Astrocyte of the cerebellum (primary cell): Measurements from ENCODE around the gene CSMD2.

Experiments used
- DNase-seq: peaks from one replicate; pipeline ENCODE4 v3.0.0-alpha.2; 2011; ENCODE audit warnings: low read depth
- H3K4me3 ChIP-seq: 2 replicates; pipeline ENCODE4 v1.5.1; 2011; ENCODE audit warnings: mild to moderate bottlenecking, low read depth, low read length, moderate library complexity
- in situ Hi-C: cut with HindIII; loops from 2 replicates; pipeline ENCODE4 v1.10.0; 2017; ENCODE audit warnings: low sequenced_read_pairs
- TF ChIP-seq, protein P1 (sequence below): IDR thresholded peaks from 2 replicates; pipeline ENCODE4 v1.5.1; 2012; ENCODE audit warnings: low read length, low read depth, moderate library complexity, mild to moderate bottlenecking; ENCODE audit errors: missing control alignments

The CSMD2 gene

DNA sequence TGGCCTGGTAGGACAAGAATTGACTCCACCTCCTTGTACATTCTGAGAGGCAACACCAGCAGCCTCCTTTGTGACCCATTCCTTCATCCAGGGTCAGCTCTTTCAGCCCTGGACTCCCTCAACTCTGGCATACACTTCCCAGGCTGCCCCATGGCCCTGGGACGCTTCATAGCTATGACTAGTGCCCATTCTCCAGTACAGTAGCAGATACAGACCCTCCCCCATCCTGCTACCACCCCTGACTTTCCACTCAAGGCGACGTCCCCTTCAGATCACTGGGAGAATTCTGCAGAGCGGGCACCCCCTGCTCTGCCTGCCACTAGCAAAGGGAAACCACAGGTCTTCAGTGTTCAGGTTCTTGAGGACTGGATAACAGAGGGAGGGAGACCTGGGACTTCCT lies 400.9 kb downstream of the CSMD2 start:
- in situ Hi-C loops, result no loop called here
- TF ChIP-seq, protein P1, sequence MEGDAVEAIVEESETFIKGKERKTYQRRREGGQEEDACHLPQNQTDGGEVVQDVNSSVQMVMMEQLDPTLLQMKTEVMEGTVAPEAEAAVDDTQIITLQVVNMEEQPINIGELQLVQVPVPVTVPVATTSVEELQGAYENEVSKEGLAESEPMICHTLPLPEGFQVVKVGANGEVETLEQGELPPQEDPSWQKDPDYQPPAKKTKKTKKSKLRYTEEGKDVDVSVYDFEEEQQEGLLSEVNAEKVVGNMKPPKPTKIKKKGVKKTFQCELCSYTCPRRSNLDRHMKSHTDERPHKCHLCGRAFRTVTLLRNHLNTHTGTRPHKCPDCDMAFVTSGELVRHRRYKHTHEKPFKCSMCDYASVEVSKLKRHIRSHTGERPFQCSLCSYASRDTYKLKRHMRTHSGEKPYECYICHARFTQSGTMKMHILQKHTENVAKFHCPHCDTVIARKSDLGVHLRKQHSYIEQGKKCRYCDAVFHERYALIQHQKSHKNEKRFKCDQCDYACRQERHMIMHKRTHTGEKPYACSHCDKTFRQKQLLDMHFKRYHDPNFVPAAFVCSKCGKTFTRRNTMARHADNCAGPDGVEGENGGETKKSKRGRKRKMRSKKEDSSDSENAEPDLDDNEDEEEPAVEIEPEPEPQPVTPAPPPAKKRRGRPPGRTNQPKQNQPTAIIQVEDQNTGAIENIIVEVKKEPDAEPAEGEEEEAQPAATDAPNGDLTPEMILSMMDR, result no peak
- H3K4me3 ChIP-seq, result no peak overlapping the region
- DNase-seq, result no peak

DNA sequence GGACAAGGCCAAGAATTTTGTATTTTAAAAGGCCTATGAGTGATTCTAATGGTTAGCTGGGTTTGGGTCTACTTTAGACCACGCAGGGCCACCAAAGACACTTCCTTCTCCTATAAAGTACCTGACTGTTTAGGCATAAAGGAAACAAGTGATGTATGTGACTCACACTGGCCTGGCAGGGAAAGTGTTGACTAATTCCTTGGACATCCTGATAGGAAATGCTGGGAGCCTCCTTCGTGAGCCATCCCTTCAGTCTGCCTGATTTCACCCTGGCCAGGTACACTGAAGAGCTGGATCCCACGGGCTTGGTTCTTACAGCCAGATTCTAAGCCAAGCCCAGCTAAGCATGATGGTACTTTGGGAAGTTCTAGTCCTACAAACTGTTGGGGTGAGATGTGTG lies 401.6 kb downstream of the CSMD2 start:
- no peak overlapping the region for H3K4me3 ChIP-seq
- TF ChIP-seq, protein P1, result no peak
- in situ Hi-C loops, result no loop called here
- no peak for DNase-seq

DNA sequence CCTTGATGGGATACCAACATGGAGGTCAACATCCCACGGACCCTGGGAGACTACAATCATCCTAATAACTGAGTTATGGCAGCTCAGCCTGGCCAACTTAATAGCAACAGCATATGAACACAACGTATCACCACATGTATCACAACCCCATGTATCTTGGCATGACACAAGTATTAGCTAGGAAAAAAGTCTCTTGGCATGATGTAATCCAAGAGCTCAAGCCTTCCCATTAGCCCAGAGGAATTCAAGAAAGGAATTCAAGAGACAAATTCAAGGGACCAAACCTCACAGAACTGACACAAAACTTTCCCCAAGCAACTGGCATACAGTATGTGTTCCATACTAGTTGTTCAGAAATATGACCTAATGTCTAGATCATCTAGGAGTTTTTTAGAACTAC lies 402.1 kb downstream of the CSMD2 start:
- DNase-seq, result no peak
- TF ChIP-seq, protein P1, result no peak
- no peak overlapping the region for H3K4me3 ChIP-seq
- in situ Hi-C loops, result no loop called here

DNA sequence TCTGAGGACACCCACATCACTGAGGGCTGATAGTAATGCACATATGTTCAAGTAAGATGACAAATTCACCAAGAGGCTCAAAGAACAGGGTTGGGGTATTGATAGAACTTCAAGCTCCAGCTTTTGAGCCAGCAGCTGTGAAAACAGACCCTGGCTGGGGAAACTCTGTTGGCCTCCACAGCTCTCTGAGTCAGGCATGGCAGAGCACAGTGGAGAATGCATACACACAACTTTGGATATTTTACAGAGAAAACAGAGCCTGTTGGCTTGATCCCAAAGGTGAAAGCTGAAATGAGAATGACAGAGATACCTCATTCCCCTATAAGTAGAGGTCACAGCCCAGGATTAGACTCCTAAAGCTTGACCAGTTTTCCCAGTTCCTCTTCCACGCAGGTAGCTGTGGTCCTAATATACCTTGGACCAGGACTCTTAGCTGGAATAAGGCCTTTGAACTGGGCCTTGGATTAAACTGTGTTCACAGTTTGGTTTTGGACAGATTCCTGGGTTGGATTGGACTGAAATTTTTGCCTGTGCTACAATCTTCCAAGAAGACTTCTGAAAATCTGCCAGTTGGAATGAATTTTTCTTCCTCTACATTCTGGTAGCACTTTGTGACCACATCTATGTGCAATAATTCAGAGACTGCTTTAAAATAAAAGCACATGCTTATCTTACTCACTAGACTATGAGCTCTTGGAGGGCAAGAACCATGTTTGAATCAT lies 402.8 kb downstream of the CSMD2 start:
- TF ChIP-seq, protein P1, result no peak
- H3K4me3 ChIP-seq, result no peak overlapping the region
- in situ Hi-C loops, result no loop called here
- peak; percentile 92 for DNase-seq

DNA sequence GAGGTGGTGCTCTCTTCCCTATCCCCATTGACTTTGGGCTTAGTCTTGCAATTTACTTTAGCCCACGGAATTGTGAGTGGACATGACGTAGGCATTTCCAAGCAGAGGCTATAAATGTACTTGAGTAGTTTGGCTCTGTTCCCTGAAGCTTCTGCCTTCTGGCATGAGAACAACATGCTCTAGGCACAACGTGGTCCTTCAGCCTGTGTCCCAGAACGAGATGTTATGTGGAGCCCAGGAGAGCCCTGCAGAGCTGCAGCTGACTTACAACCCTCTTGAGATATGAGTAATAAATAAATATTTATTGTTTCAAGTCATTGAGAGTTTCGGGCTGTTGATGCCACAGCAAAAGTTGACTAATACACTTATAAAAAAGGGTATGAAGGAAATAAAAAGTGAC lies 406.3 kb downstream of the CSMD2 start:
- in situ Hi-C loops, result no loop called here
- DNase-seq, result no peak
- TF ChIP-seq, protein P1, result no peak
- H3K4me3 ChIP-seq, result no peak overlapping the region

DNA sequence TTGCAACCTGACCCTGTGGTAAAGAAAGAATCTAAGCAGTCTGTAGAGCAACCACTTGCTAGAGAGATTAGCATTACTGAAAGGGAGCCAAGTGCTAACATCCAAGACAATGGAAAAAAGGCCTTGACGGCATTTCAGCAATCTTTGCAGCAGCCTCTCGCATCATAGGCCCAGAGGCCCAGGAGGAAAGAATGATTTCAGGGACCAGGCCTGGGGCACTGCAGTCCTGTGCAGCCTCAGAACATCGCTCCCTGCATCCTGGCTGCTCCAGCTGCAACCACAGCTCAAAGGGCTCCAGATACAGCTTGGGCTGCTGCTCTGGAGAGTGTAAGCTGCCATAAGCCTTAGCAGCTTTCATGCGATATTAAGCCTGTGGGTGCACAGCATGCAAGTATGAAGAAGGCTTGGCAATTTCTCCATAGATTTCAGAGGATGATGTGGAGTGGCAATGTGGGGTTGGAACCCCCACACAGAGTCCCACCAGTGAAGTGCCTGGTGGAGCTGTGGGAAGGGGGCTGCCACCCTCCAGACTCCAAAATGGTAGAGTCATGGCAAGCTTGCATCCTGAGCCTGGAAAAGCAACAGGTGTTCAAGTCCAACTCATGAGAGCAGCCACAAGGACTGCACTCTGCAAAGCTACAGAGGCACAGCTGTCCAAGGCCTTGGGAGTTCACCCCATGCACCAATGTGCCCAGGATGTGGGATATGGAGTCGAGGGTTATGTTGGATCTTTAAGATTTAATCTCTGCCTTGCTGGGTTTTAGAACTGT lies 411.8 kb downstream of the CSMD2 start:
- H3K4me3 ChIP-seq, result no peak overlapping the region
- no peak for DNase-seq
- TF ChIP-seq, protein P1, result no peak
- in situ Hi-C loops, result no loop called here
